Endometrial microvascular endothelial cells (primary cell): Measurements from ENCODE around the gene ZNF143. TPM values are rescaled to one million over a fixed set of nuclear protein-coding genes. Genes with fewer than 3 reads are reported as not detected.
"Not testable (repeated sequence)": the region's sequence is repeated elsewhere in the genome, so short reads cannot be mapped to it uniquely, and the experiment has no call there.

Experiments used
- in situ Hi-C: cut with HindIII; loops from 2 replicates; pipeline ENCODE4 v1.10.0; 2017; ENCODE audit warnings: low sequenced_read_pairs, low pct_unique_long_range_greater_than_20kb; ENCODE audit errors: inconsistent ontology term
- total RNA-seq: library from RNA; depleted of rRNA; stranded (reverse); fragments of >200 nt; gene quantifications from one replicate; pipeline ENCODE4 v1.2.3, GENCODE V29; 2015; ENCODE audit errors: inconsistent ontology term

The ZNF143 gene
- 17.7 TPM for total RNA-seq

DNA sequence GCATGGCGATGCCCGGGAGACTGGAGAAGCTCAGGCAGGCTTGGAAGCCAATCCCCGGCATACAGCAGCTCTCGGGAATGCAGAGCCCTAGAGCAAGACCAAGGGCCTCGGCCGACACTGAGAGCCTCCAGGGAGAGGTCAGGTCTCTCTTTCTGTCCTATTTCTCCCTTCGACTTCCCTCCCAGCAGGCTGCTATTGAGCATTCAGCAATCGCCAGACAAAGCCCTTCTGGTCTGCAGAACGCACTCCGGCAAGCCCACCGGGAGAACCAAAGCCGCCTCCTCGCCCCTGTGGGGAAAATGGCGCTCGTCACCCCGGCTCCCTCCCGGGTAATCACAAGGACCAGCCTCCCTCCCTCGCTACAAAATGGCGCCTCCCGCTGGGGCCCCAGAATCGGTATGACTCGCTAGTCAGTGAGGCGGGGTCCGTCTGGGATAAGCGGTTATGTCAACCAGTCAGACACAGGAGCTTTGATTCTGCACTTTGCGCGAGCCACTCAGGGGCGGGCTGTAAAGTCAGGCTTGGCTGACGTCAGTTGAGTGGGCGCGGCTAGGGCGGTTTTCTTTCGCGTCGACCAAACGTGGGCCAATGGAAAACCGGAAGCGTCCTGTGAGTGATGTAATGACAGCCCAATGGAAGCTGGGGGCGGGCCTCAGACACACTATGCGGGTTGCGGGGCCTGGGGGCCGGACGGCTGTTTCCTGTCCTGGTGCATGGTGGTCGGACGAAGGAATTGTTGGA is at the start of gene ZNF143:
ZNF143 (plus strand) TSS at position 691 of the 741 bp plus-strand sequence. CDS start 10,297 bp downstream, outside the sequence.
- in situ Hi-C loops, result no loop called here

DNA sequence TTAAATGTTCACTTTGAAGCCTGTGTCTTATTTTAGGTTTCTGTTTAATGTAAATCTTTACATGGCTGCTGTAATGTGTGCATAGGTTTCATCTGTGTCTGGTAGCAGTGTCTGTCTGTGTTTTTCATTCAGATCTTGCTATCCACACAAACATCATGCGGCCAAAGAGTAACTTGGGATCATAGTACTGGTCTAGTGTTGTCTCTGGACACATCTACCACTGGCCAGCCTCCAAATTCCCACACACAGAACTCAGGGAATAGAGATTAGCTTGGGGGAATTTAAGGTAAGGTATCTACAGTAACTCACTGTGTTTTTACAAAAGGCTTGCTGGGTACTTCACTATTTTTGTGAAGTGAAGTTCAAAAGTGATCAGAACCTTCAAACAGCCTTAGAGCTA is 32.1 kb upstream of the ZNF143 start:
- in situ Hi-C loops, result no loop called here

DNA sequence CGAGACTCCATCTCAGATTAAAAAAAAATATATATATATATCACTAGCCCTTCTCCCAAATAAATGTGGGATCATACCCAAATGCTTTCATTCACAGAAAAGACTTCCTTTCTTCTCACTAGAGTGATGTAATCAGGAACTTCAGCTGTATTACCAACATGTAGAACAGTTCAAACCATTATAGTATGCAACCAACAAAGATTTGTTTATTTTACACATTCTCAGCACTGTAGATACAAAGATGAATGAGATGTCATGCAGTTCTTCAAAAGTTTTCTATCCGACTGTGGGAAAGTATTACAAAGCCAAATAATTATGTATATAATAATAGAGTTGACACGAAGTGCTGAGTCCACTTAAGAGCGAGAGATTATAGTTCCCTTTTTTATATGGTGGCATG is 22.2 kb upstream of the ZNF143 start:
- in situ Hi-C loops, result no loop called here

GRCh38 chr11:9446230-9446629 is 14.6 kb upstream of the ZNF143 start:
- in situ Hi-C loops, result no loop called here

- in situ Hi-C loops, result no loop called here
Observed at GRCh38 chr11:9448576-9449352, 12.0 kb upstream of the ZNF143 start.

GRCh38 chr11:9452023-9452422 is 8.8 kb upstream of the ZNF143 start:
- in situ Hi-C loops, result not testable (repeated sequence)

GRCh38 chr11:9455722-9456121 is 5.1 kb upstream of the ZNF143 start:
- in situ Hi-C loops, result no loop called here

- in situ Hi-C loops, result no loop called here
Observed at GRCh38 chr11:9459667-9460321, 1.0 kb upstream of the ZNF143 start.

- in situ Hi-C loops, result no loop called here
Observed at GRCh38 chr11:9461063-9461759, 399 bp downstream of the ZNF143 start.

DNA sequence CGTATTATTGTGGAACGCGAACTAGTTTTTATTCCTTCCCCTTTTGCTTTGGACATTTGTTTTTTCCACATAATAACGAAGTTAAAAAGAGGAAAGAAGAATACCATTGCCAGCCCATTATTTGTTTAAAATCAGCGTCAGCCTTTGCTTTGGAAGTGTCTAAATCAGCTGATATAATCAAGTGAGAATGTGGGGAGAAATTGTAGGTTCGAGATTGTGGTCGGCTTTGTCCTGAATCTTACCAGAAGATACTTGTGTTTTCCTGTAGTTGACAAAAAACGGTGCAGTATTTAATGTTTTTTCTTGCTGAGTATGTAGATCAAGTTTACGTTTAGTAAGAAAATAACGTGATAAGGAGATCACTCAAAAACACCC is 935 bp downstream of the ZNF143 start:
- in situ Hi-C loops, result no loop called here

GRCh38 chr11:9462172-9462799 is 1.5 kb downstream of the ZNF143 start:
- in situ Hi-C loops, result no loop called here

DNA sequence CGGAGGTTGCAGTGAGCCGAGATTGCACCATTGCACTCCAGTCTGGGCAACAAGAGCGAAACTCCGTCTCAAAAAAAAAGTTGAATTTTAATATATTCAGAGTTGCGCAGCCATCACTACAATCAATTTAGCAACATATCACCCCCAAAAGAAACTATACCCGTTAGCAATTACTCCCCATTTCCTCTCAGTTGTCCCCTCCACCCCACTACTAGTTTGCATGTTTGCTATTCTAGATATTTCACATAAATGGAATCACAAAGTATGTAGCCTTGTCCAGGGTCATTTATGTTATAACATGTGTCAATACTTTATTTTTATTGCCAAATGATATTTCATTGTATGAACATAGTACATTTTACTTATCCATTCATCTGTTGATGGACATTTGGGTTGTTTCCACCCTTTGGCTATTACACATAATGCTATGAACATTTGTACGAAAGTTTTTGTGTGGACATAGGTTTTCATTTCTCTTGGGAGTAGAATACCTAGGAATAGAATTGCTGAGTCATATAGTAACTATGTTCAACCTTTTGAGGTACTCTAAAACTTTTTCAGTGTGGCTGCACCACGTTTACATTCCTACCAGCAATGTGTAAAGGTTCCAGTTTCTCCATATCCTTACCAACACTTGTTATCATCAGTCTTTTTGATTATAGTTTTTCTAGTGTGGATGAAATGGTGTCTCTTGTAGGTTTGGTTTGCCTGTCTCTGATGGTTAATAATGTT is 2.2 kb downstream of the ZNF143 start:
- in situ Hi-C loops, result no loop called here

GRCh38 chr11:9470765-9471164 is 10.0 kb downstream of the ZNF143 start:
- in situ Hi-C loops, result no loop called here

DNA sequence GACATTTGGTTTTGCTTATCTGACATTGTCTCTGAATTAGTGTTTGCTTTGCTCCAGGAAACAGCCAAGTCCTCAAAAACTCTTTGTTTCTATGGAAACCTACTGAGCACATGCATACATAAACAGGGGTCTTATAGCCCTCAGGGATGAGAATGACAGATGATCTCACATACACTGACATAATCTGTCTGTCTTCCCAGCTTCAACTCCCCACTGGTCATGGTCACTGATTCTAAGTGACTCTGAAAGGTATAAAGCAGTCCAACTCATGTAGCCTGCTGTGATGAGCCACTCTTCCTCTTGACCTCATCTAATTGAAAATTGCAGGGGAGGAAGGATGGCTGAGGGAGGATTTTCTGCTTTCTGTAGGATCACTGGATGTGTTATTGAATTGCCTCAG is 12.6 kb downstream of the ZNF143 start:
- in situ Hi-C loops, result no loop called here

- in situ Hi-C loops, result no loop called here
Observed at GRCh38 chr11:9479899-9480298, 19.1 kb downstream of the ZNF143 start.

- in situ Hi-C loops, result no loop called here
Observed at GRCh38 chr11:9489080-9489765, 28.4 kb downstream of the ZNF143 start.

GRCh38 chr11:9490376-9490775 is 29.6 kb downstream of the ZNF143 start:
- in situ Hi-C loops, result no loop called here

DNA sequence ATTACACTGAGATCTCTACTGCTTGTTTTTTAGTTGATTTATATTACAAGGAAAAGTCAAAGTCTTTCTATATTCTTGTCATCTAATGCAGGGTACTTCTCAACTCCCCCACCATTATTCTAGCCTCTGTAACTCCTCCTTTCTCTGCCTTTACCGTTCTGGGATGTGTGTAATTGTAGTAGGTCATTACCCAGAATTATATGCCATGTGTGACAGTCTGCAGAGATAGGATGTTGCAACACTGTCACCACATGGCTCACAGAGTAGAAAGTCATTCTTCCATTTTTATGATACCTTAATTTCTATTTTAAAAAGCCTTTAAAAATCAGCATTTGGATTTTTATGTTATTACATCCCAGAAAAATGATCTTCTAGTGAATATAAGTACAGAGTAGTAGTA is 32.7 kb downstream of the ZNF143 start:
- in situ Hi-C loops, result no loop called here
